ENCODE measurements around the gene NMT2.
A peak's percentile ranks its signal among the peaks of the same experiment; 100 is the strongest.

Gene NMT2

DNA sequence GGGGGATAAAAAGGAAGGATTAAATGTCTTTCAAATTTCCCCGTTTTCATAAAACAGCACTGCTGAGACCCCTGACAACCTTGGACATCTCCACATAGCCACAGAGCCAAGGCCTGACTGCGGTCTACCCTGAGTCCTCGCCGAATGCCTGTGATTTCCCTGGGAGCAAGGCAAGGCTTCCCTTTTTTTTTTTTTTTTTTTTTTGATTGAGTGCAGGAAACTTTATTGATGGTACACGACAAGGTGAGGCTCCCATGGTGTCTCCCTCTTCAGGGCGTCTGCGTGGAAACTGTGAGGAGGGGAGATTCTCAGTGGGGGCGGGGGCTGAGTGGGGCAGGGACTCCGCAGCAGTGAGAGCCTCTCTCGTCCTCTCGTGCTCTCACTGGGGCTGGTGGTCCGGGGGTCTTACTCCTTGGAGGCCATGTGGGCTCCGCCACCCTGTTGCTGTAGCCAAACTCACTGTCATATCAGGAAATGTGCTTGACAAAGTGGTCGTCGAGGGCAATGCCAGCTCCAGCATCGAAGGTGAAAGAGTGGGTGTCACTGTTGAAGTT lies 75.6 kb downstream of the NMT2 start:
- no peak overlapping the region for H2AFZ ChIP-seq (ENCODE audit: insufficient read depth, low read length, poor library complexity)
- H2BK5ac ChIP-seq (ENCODE audit: low read depth, low read length, poor library complexity) = no peak overlapping the region
- no peak for DNase-seq
- H4K8ac ChIP-seq (ENCODE audit: low read depth, low read length) = no peak overlapping the region
- H3K79me1 ChIP-seq (ENCODE audit: low read length) = peaks cover 8% of the 10 kb centered on the region
- no peak overlapping the region for H2BK12ac ChIP-seq (ENCODE audit: low read length)
- H2BK120ac ChIP-seq (ENCODE audit: insufficient read depth, low read length, poor library complexity) = no peak overlapping the region
- H3K23ac ChIP-seq (ENCODE audit: low read length) = no peak overlapping the region
- H3K4me3 ChIP-seq (ENCODE audit: low read depth, low read length) = no peak overlapping the region
- no peaks in the 10 kb centered on the region for H3K9me3 ChIP-seq (ENCODE audit: insufficient read depth, low read depth, low read length)
- no peak overlapping the region for H2AK5ac ChIP-seq (ENCODE audit: low read length)
- H3K4ac ChIP-seq (ENCODE audit: low read depth, low read length) = no peak overlapping the region
- peaks cover 2 to 6% of the 10 kb centered on the region in 2 experiments for H3K4me1 ChIP-seq (ENCODE audit: control insufficient read depth in 1 of 2, insufficient read depth in 2 of 2, low read length in 2 of 2)
- H3K14ac ChIP-seq (ENCODE audit: low read length) = no peak overlapping the region
- H4K12ac ChIP-seq (ENCODE audit: low read depth, low read length) = no peak overlapping the region
- H4K91ac ChIP-seq (ENCODE audit: low read depth, low read length) = no peak overlapping the region
- no peaks in the 10 kb centered on the region for H3K36me3 ChIP-seq (ENCODE audit: control insufficient read depth in 1 of 2, insufficient read depth in 2 of 2, low read length in 2 of 2)
- no peak overlapping the region for H3K9ac ChIP-seq (ENCODE audit: low read length)
- no CpG with 5 or more reads among the region's 16 CpGs for WGBS (ENCODE audit: extremely low coverage, insufficient coverage, insufficient read length)
- peaks cover 8% of the 10 kb centered on the region for H3K79me2 ChIP-seq (ENCODE audit: control insufficient read depth, insufficient read depth, low read length, poor library complexity)
- H3K27me3 ChIP-seq (ENCODE audit: insufficient read depth, low read length) = no peaks in the 10 kb centered on the region
- H3K18ac ChIP-seq (ENCODE audit: low read length) = no peak overlapping the region
- H3K4me2 ChIP-seq (ENCODE audit: low read length) = no peak overlapping the region
- no peak overlapping the region for H3K27ac ChIP-seq (ENCODE audit: low read depth, low read length)

DNA sequence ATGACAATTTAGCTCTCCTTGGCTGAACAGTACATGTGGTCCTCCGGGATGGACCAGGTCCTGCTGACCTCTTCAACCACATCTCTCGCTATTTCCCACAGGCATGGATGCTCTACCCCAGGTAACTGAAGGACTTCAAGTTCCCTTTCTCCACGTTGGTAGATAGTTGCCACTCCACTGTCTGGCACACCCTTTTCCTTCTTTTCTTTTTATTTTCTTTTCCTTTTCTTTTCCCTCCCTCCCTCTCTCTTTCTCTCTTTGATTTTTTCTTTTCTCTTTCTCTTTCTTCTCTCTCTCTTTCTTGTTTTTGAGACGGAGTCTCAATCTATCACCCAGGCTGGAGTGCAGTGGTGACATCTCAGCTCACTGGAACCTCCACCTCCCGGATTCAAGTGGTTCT lies 77.1 kb downstream of the NMT2 start:
- no peak for DNase-seq
- no peak overlapping the region for H3K27ac ChIP-seq (ENCODE audit: low read depth, low read length)

DNA sequence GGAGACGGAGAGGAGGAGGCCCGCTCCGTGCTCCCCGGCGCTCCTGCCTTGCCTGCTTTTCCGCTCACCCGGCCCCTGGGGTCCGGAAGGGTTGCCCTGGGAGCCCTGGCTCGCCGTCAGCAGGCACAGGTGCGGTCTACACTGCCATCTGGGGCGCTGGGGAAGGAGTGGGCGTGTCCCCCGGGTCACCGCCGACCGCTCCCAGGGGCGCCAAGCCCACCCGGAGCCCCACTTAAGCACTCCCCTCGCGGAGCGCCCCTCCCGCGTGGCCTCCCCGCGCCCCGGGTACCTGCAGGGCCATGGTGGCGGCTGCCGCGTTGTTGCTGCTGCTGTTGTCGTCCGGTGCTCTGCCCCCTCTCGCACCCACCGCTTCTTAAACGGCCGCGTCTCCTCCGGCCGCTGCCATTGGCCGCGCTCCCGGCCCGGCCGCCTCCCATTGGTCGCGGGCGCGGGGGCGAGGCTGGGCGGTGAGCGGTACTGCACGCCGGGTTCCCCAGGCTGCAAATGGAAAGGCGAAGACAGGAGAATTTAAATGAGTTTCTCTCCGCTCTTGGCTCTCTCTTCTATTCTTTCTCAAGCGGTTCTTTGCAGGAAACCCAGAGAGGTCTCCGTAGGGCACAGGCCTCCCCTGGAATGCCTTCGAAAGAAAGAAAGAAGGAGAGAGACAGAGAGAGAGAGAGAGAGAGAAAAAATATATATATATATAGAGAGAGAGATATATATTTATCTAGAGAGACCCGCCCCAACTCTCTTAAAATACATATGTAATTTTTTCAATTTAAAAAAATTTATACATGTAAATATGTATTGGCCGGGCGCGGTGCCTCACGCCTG lies 79.8 kb downstream of the NMT2 start, which contains the start of gene ACBD7:
ACBD7 (minus strand) TSS at position 349 of the 834 bp plus-strand sequence; CDS start at position 301, 48 bp downstream.
- Histone ChIP-seq H3K9me3 (ENCODE audit: insufficient read depth, low read depth, low read length) (no peaks in the 10 kb centered on the region), H4K12ac (ENCODE audit: low read depth, low read length) (no peak within 1 kb of the TSS), H3K27ac (ENCODE audit: low read depth, low read length) (no peak within 1 kb of the TSS), H2BK120ac (ENCODE audit: insufficient read depth, low read length, poor library complexity) (no peak within 1 kb of the TSS), H3K4me2 (ENCODE audit: low read length) (peak within 1 kb of the TSS; percentile 94), H2AFZ (ENCODE audit: insufficient read depth, low read length, poor library complexity) (peak within 1 kb of the TSS; percentile 62), H4K8ac (ENCODE audit: low read depth, low read length) (peak within 1 kb of the TSS; percentile 8), H3K27me3 (ENCODE audit: insufficient read depth, low read length) (no peaks in the 10 kb centered on the region), H3K36me3 (ENCODE audit: control insufficient read depth in 1 of 2, insufficient read depth in 2 of 2, low read length in 2 of 2) (no peaks in the 10 kb centered on the region), H4K91ac (ENCODE audit: low read depth, low read length) (no peak within 1 kb of the TSS), H3K14ac (ENCODE audit: low read length) (no peak within 1 kb of the TSS), H3K4me3 (ENCODE audit: low read depth, low read length) (peak within 1 kb of the TSS; percentile 61), H3K18ac (ENCODE audit: low read length) (no peak within 1 kb of the TSS), H3K4ac (ENCODE audit: low read depth, low read length) (no peak within 1 kb of the TSS), H3K79me2 (ENCODE audit: control insufficient read depth, insufficient read depth, low read length, poor library complexity) (no peaks in the 10 kb centered on the region), H2AK5ac (ENCODE audit: low read length) (no peak within 1 kb of the TSS), H3K79me1 (ENCODE audit: low read length) (no peaks in the 10 kb centered on the region), H3K4me1 (ENCODE audit: control insufficient read depth in 1 of 2, insufficient read depth in 2 of 2, low read length in 2 of 2) (peaks cover 0 to 4% of the 10 kb centered on the region in 2 experiments), H3K9ac (ENCODE audit: low read length) (no peak within 1 kb of the TSS), H3K23ac (ENCODE audit: low read length) (no peak within 1 kb of the TSS), H2BK5ac (ENCODE audit: low read depth, low read length, poor library complexity) (no peak within 1 kb of the TSS), H2BK12ac (ENCODE audit: low read length) (no peak within 1 kb of the TSS)
- DNase-seq = peak; percentile 75 to 88
- no CpG with 5 or more reads among the region's 63 CpGs for WGBS (ENCODE audit: extremely low coverage, insufficient coverage, insufficient read length)

More for the DNA sequence above, 77.1 kb downstream of the NMT2 start:
- Histone ChIP-seq H2BK120ac (ENCODE audit: insufficient read depth, low read length, poor library complexity) (no peak overlapping the region), H3K79me1 (ENCODE audit: low read length) (no peaks in the 10 kb centered on the region), H4K91ac (ENCODE audit: low read depth, low read length) (no peak overlapping the region), H3K27me3 (ENCODE audit: insufficient read depth, low read length) (no peaks in the 10 kb centered on the region), H2BK5ac (ENCODE audit: low read depth, low read length, poor library complexity) (no peak overlapping the region), H3K36me3 (ENCODE audit: control insufficient read depth in 1 of 2, insufficient read depth in 2 of 2, low read length in 2 of 2) (no peaks in the 10 kb centered on the region), H2BK12ac (ENCODE audit: low read length) (no peak overlapping the region), H3K9ac (ENCODE audit: low read length) (no peak overlapping the region), H3K14ac (ENCODE audit: low read length) (no peak overlapping the region), H3K4ac (ENCODE audit: low read depth, low read length) (no peak overlapping the region), H3K4me3 (ENCODE audit: low read depth, low read length) (no peak overlapping the region), H2AFZ (ENCODE audit: insufficient read depth, low read length, poor library complexity) (no peak overlapping the region), H4K8ac (ENCODE audit: low read depth, low read length) (no peak overlapping the region), H2AK5ac (ENCODE audit: low read length) (no peak overlapping the region), H3K4me1 (ENCODE audit: control insufficient read depth in 1 of 2, insufficient read depth in 2 of 2, low read length in 2 of 2) (peaks cover 2 to 5% of the 10 kb centered on the region in 2 experiments), H3K23ac (ENCODE audit: low read length) (peak overlapping the region; percentile 90), H3K18ac (ENCODE audit: low read length) (no peak overlapping the region), H3K4me2 (ENCODE audit: low read length) (no peak overlapping the region), H3K9me3 (ENCODE audit: insufficient read depth, low read depth, low read length) (no peaks in the 10 kb centered on the region), H3K79me2 (ENCODE audit: control insufficient read depth, insufficient read depth, low read length, poor library complexity) (no peaks in the 10 kb centered on the region), H4K12ac (ENCODE audit: low read depth, low read length) (no peak overlapping the region)
- WGBS (ENCODE audit: extremely low coverage, insufficient coverage, insufficient read length) = no CpG with 5 or more reads among the region's 5 CpGs

DNA sequence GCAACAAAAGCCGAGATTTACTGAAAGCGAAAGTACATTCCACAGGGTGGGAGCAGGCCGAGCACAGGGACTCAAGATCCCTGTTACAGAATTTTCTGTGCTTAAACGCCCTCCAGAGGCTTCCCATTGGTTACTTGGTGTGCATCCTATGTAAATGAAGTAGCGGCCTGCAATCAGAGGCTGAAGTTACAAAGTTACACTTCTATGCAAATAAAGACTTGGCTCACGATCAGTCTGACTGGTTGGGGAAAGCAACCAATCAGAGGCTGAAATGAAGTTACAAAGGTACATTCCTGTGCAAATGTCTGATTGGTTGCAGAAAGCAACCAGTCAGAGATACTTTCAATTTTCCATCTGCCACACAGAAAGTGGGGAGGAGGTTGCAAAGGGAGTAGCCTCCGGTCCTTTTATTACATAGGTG lies 84.0 kb downstream of the NMT2 start:
- no peak overlapping the region for H2AFZ ChIP-seq (ENCODE audit: insufficient read depth, low read length, poor library complexity)
- H3K4me2 ChIP-seq (ENCODE audit: low read length) = no peak overlapping the region
- H3K4me1 ChIP-seq (ENCODE audit: control insufficient read depth in 1 of 2, insufficient read depth in 2 of 2, low read length in 2 of 2) = peaks cover 0 to 4% of the 10 kb centered on the region in 2 experiments
- no peak overlapping the region for H2BK12ac ChIP-seq (ENCODE audit: low read length)
- no peak overlapping the region for H3K14ac ChIP-seq (ENCODE audit: low read length)
- H4K8ac ChIP-seq (ENCODE audit: low read depth, low read length) = no peak overlapping the region
- H3K79me1 ChIP-seq (ENCODE audit: low read length) = no peaks in the 10 kb centered on the region
- no peaks in the 10 kb centered on the region for H3K36me3 ChIP-seq (ENCODE audit: control insufficient read depth in 1 of 2, insufficient read depth in 2 of 2, low read length in 2 of 2)
- H3K23ac ChIP-seq (ENCODE audit: low read length) = no peak overlapping the region
- H2BK120ac ChIP-seq (ENCODE audit: insufficient read depth, low read length, poor library complexity) = no peak overlapping the region
- H2BK5ac ChIP-seq (ENCODE audit: low read depth, low read length, poor library complexity) = no peak overlapping the region
- no peak overlapping the region for H4K12ac ChIP-seq (ENCODE audit: low read depth, low read length)
- no peaks in the 10 kb centered on the region for H3K9me3 ChIP-seq (ENCODE audit: insufficient read depth, low read depth, low read length)
- no peak overlapping the region for H3K9ac ChIP-seq (ENCODE audit: low read length)
- no peak overlapping the region for H4K91ac ChIP-seq (ENCODE audit: low read depth, low read length)
- no peaks in the 10 kb centered on the region for H3K79me2 ChIP-seq (ENCODE audit: control insufficient read depth, insufficient read depth, low read length, poor library complexity)
- DNase-seq = peak; percentile 54 to 77
- no peak overlapping the region for H3K4ac ChIP-seq (ENCODE audit: low read depth, low read length)
- no peak overlapping the region for H2AK5ac ChIP-seq (ENCODE audit: low read length)
- no peak overlapping the region for H3K27ac ChIP-seq (ENCODE audit: low read depth, low read length)
- no peak overlapping the region for H3K4me3 ChIP-seq (ENCODE audit: low read depth, low read length)
- no CpG with 5 or more reads among the region's 7 CpGs for WGBS (ENCODE audit: extremely low coverage, insufficient coverage, insufficient read length)
- no peaks in the 10 kb centered on the region for H3K27me3 ChIP-seq (ENCODE audit: insufficient read depth, low read length)
- no peak overlapping the region for H3K18ac ChIP-seq (ENCODE audit: low read length)

Data from trophoblast cell (in vitro differentiated cells and primary cell).